Activated CD8-positive, alpha-beta memory T cell treated with anti-CD3 and anti-CD28 coated beads, Interleukin-2, amount 50 U/mL, for 24 hours (primary cell): ENCODE measurements around the gene DIAPH1.

ENCODE experiments used
- DNase-seq: peaks from one replicate; pipeline ENCODE4 v3.0.0-alpha.2; 2020; ENCODE audit errors: extremely low read depth

DIAPH1 gene

DNA sequence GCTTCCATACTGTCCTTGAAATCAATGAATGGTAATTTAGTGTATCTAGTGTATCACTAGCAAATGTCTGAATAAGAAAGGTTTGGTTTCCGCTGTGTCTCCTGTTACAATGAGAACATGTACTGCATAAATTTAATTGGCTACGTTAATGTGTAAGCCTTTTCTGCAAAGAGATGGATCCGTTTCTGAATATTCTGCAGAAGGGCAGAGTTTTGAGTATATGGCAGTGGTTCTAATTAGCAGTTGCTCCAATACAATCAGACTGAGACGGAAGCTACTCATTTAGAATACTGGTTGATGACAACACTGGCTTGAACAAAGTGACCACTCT, 134.5 kb downstream of the DIAPH1 start:
- DNase-seq: no peak

DNA sequence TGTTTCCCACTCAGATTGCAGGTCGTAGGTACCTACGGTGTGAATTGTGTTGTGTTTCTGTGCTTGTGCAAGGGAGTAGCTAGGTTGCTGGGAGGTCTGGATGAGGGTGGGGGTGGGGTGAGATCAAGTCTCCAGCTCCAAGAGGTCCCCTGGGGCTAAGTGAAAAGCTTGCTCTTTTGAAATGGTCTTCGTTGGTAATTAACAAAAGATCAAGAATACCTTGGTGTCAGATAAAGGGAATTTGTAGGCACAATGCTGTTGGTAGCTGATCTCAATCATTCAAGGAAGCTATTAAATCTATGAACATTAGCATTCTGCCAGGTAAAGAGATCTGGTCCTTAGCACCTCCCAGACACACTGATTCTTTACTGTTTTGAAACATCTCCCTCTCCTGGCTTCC, 134.9 kb downstream of the DIAPH1 start:
- DNase-seq: no peak

DNA sequence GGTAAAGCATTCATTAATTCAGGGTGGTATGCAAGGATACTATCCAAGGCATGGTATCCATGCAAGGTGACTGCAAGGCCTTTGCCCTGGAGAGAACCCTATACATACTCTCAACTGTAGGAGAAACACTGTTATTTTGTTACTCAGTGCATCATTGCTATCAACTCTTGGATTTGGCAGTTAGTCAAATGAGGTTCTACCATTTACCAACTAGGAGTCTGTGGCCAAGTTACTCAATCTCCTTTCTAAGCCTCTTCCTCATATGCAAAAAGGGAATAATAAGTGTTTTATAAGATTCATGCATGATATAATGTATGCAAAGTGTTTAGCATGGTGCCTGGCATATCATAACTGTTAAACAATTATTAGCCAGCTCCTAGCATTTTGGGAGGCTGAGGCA, 139.0 kb downstream of the DIAPH1 start:
- DNase-seq: no peak

DNA sequence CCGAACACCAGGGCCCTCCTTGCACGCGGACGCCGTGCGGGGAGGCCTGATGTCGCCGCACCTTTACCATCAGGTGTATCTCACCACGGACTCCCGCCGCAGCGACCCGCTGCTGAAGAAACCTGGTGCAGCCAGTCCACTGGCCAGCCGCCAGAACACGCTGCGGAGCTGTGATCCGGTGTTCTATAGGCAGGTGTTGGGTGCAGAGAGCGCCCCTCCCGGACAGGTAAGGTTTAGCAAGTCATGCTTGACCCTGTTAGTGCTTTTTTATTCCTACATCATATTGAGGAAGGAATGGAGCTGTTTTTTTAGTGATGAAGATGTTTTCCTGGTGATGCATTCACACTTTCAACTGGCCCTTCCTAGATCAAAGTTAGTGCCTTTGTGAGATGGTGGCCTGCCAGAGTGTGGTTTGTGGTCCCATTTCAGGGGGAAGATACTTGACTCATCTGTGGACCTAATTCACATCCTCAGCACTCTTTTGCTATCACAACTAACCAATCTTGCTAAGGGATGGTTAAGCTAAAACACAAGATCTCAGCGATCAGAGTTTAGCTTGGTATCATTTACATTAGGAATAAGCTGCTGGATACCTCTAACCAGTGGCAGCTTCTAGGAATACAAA, 140.4 kb downstream of the DIAPH1 start:
- no peak for DNase-seq

DNA sequence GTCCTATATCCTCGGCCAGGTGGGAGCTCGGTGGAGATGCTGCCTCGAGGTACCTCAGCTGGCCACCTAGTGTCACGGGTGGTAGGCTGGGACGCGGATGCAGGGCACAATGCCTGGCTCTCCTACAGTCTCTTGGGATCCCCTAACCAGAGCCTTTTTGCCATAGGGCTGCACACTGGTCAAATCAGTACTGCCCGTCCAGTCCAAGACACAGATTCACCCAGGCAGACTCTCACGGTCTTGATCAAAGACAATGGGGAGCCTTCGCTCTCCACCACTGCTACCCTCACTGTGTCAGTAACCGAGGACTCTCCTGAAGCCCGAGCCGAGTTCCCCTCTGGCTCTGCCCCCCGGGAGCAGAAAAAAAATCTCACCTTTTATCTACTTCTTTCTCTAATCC, 141.0 kb downstream of the DIAPH1 start:
- DNase-seq: no peak

DNA sequence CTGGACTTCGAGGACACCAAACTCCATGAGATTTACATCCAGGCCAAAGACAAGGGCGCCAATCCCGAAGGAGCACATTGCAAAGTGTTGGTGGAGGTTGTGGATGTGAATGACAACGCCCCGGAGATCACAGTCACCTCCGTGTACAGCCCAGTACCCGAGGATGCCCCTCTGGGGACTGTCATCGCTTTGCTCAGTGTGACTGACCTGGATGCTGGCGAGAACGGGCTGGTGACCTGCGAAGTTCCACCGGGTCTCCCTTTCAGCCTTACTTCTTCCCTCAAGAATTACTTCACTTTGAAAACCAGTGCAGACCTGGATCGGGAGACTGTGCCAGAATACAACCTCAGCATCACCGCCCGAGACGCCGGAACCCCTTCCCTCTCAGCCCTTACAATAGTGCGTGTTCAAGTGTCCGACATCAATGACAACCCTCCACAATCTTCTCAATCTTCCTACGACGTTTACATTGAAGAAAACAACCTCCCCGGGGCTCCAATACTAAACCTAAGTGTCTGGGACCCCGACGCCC, 141.7 kb downstream of the DIAPH1 start:
- no peak for DNase-seq

DNA sequence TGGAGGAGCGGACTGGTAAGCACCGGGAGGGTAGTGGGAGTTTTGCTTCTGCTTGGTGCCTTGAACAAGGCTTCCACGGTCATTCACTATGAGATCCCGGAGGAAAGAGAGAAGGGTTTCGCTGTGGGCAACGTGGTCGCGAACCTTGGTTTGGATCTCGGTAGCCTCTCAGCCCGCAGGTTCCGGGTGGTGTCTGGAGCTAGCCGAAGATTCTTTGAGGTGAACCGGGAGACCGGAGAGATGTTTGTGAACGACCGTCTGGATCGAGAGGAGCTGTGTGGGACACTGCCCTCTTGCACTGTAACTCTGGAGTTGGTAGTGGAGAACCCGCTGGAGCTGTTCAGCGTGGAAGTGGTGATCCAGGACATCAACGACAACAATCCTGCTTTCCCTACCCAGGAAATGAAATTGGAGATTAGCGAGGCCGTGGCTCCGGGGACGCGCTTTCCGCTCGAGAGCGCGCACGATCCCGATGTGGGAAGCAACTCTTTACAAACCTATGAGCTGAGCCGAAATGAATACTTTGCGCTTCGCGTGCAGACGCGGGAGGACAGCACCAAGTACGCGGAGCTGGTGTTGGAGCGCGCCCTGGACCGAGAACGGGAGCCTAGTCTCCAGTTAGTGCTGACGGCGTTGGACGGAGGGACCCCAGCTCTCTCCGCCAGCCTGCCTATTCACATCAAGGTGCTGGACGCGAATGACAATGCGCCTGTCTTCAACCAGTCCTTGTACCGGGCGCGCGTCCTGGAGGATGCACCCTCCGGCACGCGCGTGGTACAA, 142.5 kb downstream of the DIAPH1 start:
- DNase-seq: no peak

DNA sequence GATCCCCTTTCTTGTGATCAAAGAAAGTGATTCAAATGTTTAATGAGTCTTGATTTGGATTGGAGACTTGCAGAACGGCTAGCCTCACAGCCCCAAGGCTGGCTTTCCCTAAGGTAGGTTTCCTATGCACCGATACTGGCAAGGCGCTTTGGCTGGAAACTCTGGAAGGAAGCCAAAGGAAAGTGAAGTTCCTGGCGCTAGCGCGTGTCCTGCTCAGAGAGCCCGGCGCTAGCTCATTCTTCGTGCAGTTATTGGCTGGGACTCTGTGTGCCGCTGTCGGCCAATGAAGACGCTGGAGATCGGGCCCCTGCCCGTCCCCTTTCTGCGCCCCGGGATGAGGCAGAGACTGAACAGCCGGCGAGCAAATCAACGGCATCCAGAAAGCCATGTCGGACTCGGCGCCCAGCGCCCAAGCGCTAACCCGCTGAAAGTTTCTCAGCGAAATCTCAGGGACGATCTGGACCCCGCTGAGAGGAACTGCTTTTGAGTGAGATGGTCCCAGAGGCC, 143.1 kb downstream of the DIAPH1 start, which contains the start of gene PCDHGC3:
Gene PCDHGC3, plus strand, starts transcription at position 342 of the 507 bp plus-strand sequence. Its CDS starts 151 bp downstream, at position 493.
- no peak for DNase-seq

DNA sequence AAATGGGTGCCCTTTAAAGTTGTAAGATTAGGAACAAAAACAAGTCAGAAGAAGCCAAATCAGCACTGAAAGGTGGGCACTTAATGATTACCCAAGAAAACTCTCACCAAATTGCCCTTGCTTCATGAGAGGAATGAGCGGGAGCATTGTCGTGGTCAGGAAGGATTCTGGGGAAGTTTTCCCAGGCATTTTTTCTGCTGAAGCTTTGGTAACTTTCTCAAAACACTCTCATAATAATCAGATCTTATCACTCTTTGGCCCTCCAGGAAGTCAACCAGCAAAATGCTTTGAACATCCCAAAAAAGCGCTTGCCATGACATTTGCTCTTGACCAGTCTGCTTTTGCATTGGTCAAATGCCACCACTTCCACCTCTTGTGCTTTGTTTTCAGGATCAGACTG, 153.4 kb downstream of the DIAPH1 start:
- no peak for DNase-seq
